Measurements from ENCODE around the gene FOXQ1.

GRCh38 chr6:1281746-1282145 lies 30.2 kb upstream of the FOXQ1 start:
- TF ChIP-seq CTCF (IDR thresholded peaks at IDR 0.05; ENCODE audit: low read depth, low read length) = no peak
- no peak for TF ChIP-seq EZH2phosphoT487 (IDR thresholded peaks at IDR 0.05; ENCODE audit: low read depth)
